CD4-positive, alpha-beta T cell treated with Interleukin-17A for 4 hours (primary cell): ENCODE data around the gene MTFR1L.

ENCODE experiments used
- DNase-seq: peaks from one replicate; pipeline ENCODE4 v3.0.0-alpha.2; 2020; ENCODE audit warnings: mixed read lengths

The MTFR1L gene

GRCh38 chr1:25863486-25864262 lies 43.9 kb downstream of the MTFR1L start:
- DNase-seq, result no peak

GRCh38 chr1:25864434-25864833 lies 44.7 kb downstream of the MTFR1L start:
- DNase-seq, result no peak

GRCh38 chr1:25866288-25866687 lies 46.5 kb downstream of the MTFR1L start:
- no peak for DNase-seq

GRCh38 chr1:25867210-25867991 lies 47.6 kb downstream of the MTFR1L start:
- DNase-seq, result no peak

GRCh38 chr1:25869909-25870606 lies 50.3 kb downstream of the MTFR1L start:
- DNase-seq, result no peak

GRCh38 chr1:25870614-25871013 lies 50.9 kb downstream of the MTFR1L start:
- no peak for DNase-seq

GRCh38 chr1:25871086-25871703 lies 51.4 kb downstream of the MTFR1L start:
- DNase-seq, result no peak

GRCh38 chr1:25871704-25872494 lies 52.1 kb downstream of the MTFR1L start:
- DNase-seq, result no peak

- DNase-seq, result no peak
Observed at GRCh38 chr1:25872713-25873112, 53.0 kb downstream of the MTFR1L start.

GRCh38 chr1:25873120-25873519 lies 53.4 kb downstream of the MTFR1L start:
- DNase-seq, result no peak

- no peak for DNase-seq
Observed at GRCh38 chr1:25874209-25874608, 54.5 kb downstream of the MTFR1L start.

GRCh38 chr1:25874635-25875153 lies 54.9 kb downstream of the MTFR1L start:
- no peak for DNase-seq

GRCh38 chr1:25875154-25875855 lies 55.6 kb downstream of the MTFR1L start, which contains the start of gene PAQR7:
TSS of gene PAQR7 (minus strand) at chr1:25875708. CDS start at chr1:25863839, 11,869 bp downstream.
- DNase-seq, result peak; percentile 74

GRCh38 chr1:25875856-25876692 lies 56.3 kb downstream of the MTFR1L start:
- peak; percentile 43 for DNase-seq

- DNase-seq, result no peak
Observed at GRCh38 chr1:25876693-25877077, 56.9 kb downstream of the MTFR1L start.

GRCh38 chr1:25877155-25877554 lies 57.4 kb downstream of the MTFR1L start:
- DNase-seq, result no peak

GRCh38 chr1:25878690-25879089 lies 58.9 kb downstream of the MTFR1L start:
- DNase-seq, result no peak

- no peak for DNase-seq
Observed at GRCh38 chr1:25879675-25880074, 59.9 kb downstream of the MTFR1L start.

GRCh38 chr1:25880518-25880917 lies 60.8 kb downstream of the MTFR1L start:
- DNase-seq, result no peak

GRCh38 chr1:25881266-25881665 lies 61.5 kb downstream of the MTFR1L start:
- no peak for DNase-seq
